ENCODE measurements around the gene TRMT5.

GRCh38 chr14:60935319-60935718 lies 45.6 kb downstream of the TRMT5 start:
- TF ChIP-seq CTCF (IDR thresholded peaks at IDR 0.05 in 8 of 11, conservative IDR thresholded peaks at IDR 0.05 in 3 of 11) (no peak), POLR2A (IDR thresholded peaks at IDR 0.05) (no peak), POLR2AphosphoS5 (IDR thresholded peaks at IDR 0.05) (no peak)
